Ishikawa (cell line): Measurements from ENCODE around the gene WWTR1.

Source experiments
- REST ChIP-seq: IDR thresholded peaks from 2 replicates; pipeline ENCODE4 v1.6.1; 2012; ENCODE audit warnings: low read depth, mild to moderate bottlenecking
- YY1 ChIP-seq: IDR thresholded peaks from 2 replicates; pipeline ENCODE4 v1.6.1; 2012; ENCODE audit warnings: low read depth
- TF ChIP-seq, protein P1 (sequence below): IDR thresholded peaks from 2 replicates; pipeline ENCODE4 v1.6.1; 2012

DNA sequence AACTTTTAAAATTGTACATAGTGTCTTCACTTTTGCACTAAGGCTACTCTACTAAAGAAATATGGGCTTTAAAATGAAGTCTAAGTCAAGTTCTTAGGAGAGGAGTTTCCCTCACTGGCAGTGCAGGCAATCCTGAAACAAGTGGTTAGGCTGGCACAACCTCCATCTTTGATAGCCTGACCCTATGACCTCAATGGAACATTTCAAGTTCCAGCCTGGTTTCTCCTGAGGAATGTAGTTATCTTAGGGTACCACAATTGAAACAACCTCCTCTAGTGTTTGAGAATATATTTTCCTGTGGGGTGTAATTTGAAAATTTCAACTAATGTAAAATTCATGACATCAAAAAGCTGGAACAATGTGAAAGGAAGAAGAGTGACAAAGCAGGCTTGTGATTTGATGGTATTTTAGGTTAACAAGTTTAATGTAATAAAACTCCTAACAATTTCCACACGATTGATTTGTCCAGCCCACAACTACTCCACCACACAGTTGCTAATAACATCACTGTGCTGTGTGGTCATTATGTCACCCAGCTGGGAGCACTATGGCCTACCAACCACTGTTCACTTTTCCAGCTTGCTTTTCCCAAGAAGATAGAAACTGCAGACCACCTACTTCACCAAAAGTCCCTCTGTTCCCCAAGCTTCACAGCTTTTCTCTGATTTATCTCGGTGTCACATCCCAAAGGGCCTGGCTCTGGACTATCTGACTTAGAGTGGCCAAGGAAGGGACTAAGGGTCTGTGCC lies 1.8 kb downstream of the WWTR1 start:
- TF ChIP-seq REST (no peak), YY1 (no peak)
- TF ChIP-seq, protein P1, sequence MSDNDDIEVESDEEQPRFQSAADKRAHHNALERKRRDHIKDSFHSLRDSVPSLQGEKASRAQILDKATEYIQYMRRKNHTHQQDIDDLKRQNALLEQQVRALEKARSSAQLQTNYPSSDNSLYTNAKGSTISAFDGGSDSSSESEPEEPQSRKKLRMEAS: no peak
